HG03342 (cell line): Measurements from ENCODE around the gene TNNC2.
A peak's percentile ranks its signal among the peaks of the same experiment; 100 is the strongest.
"Not testable (repeated sequence)": the region's sequence is repeated elsewhere in the genome, so short reads cannot be mapped to it uniquely, and the experiment has no call there.

Experiments used
- ATAC-seq: cut with Tn5 transposase; IDR thresholded peaks from one replicate; pipeline ENCODE4 v1.9.1; 2021; ENCODE audit warnings: mild to moderate bottlenecking, moderate library complexity; ENCODE audit not compliant: unreplicated experiment

Gene TNNC2

DNA sequence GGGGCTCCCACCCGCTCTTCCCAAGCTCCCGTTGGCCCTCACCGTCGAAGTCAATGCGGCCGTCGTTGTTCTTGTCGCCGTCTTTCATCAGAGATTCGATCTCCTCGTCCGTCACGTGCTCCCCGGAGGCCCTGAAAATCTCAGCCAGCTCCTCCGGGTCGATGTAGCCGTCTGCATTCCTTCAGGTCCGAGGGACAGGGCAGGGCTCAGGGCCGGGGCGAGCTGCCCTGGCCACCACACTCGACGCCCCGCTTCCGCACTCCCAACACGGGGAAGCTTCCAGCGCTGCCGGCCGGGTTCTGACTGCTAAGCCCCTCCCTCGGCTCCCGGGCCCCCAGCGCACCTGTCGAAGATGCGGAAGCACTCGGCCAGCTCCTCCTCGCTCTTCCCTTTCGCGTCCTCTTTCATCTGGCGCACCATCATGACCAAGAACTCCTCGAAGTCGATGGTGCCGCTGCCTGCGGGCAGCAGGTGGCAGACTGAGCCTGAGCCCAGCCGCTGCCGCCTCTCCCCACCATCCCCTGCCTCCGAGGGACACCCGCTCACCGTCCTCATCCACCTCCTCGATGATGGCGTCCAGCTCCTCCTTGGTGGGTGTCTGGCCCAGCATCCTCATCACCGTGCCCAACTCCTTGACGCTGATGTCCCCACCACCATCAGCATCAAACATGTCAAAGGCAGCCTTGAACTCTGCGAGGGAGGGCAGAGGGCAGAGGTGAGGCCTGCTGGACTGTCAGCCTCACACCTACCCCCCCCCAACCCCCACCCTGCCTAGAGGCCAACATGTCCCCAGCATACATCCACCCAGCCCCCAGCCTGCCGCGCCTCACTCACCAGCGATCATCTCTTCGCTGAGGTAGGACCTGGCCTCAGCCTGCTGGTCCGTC is 2.9 kb downstream of the TNNC2 start:
- ATAC-seq = no peak

GRCh38 chr20:45822857-45823256 is 4.3 kb downstream of the TNNC2 start:
- no peak for ATAC-seq

GRCh38 chr20:45821947-45822346 is 5.2 kb downstream of the TNNC2 start:
- ATAC-seq = no peak

DNA sequence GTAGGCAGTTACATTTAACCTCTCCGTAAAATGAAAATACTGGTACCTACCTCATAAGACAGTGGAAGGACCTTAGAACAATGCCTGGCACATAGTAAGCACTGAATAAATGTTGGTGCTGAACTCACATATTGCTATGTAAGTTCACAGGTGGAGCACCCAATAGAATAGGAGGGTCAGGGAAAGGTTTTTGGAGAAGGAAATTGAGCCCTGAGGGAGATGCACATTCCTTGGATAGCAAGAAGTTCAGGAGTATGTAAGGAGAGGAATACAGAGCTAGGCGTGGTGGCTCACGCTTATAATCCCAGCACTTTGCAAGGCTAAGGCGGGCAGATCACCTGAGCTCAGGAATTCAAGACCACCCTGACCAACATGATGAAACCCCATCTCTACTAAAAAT is 7.6 kb downstream of the TNNC2 start:
- ATAC-seq = no peak

DNA sequence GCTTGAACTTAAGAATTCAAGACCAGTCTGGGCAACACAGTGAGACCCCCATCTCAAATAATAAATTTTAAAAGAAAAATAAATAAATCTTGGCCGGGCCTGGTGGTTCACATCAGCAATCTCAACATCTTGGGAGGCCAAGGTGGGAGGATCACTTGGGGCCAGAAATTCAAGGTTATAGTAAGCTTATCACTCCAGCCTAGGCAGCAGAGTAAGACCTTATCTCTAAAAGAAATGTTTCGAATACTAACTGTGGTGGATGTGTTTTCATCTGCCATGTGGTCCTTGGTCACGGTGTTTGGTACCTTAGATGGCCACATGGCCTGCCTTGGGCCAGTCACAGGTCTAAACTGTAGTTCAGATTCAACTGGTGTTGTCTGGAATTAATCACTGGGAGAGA is 8.9 kb downstream of the TNNC2 start:
- no peak for ATAC-seq

DNA sequence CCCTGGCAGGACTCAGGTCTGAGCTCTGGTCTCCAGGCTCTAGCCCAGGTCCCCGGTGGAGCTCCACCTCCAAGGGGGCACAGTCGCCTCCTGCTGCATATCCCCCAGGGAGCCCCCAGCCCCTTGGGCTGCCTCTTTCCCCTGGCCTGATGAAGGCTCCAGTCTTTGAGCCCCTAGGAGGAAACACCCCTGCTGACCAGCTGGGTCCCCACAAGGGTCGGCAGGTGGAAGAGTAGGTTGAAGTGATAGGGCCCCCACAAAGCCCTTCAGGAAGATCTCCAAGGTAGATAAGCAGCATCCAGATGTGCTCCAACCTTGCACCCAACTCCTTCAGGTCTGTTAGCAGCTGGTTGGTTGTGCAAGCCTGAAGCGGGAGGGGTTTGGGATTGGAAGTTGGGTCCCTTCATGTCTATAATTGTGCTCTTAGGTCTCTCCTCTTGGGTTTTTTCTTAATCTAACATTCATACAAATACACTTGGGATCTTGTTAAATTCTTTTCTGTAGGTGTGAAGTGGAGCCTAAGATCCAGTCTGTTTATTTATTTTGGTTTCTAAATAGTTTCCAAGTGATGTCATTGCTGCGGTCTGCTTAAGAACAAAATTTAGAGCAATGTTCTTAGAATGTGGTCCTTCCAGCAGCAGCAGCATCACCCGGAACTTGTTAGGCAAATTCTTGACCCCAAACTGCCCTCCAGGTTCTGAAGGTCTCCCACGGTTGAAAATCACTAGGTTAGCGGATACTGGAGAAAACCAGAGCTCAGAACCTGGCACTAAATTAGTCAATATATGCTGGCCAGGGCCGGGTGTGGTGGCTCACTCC is 9.5 kb downstream of the TNNC2 start:
- no peak for ATAC-seq

DNA sequence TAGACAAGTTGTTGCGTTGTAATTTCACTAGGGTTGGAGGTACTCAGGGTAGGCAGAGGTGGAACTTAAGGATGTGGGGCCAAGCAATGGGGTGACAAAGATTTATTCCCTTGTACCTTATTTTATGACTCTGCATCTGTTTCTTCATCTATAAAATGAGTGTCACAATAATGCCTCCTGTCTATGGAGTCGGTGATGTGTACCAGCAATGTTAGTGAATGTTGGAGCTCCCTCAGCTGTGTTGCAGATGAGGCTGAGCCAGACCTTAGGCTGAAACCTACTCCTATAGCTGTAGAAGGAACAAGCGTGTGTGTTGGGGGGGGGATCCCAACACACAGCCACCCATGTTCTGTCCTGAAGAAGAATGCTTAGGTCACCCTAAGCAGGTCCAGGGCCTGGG is 10.2 kb downstream of the TNNC2 start:
- no peak for ATAC-seq

DNA sequence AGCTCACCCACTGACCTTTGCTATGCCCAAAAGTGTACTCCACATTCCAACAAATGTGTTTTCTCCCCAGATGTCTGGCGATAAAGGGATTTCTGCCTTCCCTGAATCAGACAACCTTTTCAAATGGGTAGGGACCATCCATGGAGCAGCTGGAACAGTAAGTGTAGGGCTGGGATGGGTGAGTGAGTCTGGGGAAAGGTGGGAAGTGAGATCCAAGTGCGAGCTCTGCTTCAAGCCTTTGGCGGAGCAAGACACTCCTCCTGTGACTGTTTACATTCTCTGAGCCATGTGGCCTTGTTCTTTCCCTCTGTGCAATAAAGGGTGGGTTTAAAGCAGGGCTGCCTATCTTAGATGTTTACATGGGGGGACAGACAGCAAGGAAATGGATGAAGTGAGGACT is 12.8 kb downstream of the TNNC2 start:
- ATAC-seq = no peak

- no peak for ATAC-seq
These were observed 13.6 kb downstream of the TNNC2 start for GRCh38 chr20:45813489-45813888.

GRCh38 chr20:45813006-45813340 is 14.1 kb downstream of the TNNC2 start:
- ATAC-seq = peak; percentile 2

DNA sequence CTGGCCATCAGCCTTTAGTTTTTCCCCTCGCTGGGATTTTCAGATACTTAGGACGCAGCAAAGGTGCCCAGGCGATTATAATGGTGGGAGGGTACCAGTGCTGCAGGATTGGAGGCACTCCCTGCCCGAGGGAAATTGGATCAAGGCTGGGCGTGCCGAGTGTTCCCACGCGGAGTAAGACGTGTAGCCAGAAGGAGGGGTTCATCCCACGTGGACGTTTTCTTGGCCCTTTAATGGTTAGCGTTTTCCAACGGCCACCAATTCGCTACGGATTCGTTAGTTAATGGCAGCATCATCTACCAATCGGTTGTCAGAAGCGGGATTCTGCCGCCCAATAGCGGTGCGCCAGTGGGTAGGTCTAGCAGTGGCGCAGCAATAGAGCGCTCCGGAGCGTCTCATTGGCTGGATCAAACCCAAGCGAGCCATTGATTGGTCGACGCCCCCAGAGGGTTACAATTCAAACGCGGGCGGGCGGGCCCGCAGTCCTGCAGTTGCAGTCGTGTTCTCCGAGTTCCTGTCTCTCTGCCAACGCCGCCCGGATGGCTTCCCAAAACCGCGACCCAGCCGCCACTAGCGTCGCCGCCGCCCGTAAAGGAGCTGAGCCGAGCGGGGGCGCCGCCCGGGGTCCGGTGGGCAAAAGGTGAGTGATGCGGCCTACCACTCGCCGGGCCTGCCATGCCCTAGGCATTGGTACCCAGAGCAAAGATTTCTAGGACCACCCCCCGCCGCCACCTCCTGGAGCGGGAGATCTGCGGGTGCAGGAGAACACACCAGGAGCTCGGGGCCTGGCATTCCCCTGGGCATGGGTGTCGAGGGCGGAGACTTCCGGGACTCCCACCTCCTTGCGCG is 14.7 kb downstream of the TNNC2 start, which contains the start of gene UBE2C:
UBE2C (plus strand) TSS at position 488 of the 849 bp plus-strand sequence; CDS start at position 540, 52 bp downstream.
- ATAC-seq = peak; percentile 96

- no peak for ATAC-seq
These were observed 16.7 kb downstream of the TNNC2 start for GRCh38 chr20:45810191-45810970.

DNA sequence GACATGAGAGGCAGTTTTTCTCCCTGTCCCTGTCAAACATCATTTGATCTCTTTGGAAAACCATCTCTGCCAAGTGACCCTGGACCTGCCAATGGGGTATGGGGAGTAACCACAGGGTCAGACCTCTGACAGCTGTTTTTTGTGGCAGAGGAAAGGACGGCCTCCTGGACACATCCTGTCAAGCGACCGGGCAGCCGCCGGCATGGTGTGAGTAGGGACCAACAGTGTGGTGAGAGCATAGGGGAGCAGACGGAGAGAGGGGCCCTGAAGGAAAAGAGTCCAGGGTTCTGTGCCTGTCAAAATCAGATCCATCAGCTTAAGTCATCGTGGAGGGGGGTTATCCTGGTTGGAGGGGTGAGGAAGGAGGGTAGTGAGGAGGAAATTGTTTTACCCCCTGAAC is 25.3 kb downstream of the TNNC2 start:
- ATAC-seq = no peak

DNA sequence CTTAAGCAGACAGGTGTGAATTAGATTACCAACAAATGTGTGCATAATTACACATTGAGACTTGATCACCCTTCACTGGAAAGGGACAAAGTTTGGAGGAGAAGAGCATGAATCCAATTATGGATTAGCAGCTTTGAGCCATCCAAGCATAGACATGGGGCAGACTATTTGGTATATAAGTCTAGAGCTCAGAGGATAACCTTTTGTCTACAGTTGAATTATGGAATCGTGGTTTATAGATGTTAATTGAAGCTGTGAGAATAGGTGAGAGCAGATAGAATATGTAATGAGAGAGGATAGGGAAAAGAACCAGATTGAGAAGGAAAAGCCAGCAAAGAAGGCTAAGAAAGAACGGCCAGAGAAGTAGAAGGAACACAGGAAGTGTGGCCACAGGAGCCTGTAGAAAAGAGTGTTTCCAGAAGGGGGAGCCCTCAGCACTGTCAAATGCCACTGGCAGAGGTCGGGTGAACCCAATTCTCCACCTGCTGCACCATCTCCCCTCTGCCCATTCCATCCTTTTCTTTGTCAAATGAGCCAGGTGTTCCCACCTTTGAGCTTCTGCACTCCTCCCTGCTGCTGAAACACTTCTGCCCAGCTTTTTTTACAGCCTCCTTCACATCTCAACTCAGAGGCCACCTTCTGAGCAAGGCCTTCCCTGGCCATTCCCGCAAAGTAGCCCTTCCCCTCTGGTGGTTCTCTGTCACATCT is 28.0 kb downstream of the TNNC2 start:
- no peak for ATAC-seq

GRCh38 chr20:45797955-45798354 is 29.2 kb downstream of the TNNC2 start:
- ATAC-seq = not testable (repeated sequence)

GRCh38 chr20:45797510-45797909 is 29.6 kb downstream of the TNNC2 start:
- ATAC-seq = not testable (repeated sequence)

DNA sequence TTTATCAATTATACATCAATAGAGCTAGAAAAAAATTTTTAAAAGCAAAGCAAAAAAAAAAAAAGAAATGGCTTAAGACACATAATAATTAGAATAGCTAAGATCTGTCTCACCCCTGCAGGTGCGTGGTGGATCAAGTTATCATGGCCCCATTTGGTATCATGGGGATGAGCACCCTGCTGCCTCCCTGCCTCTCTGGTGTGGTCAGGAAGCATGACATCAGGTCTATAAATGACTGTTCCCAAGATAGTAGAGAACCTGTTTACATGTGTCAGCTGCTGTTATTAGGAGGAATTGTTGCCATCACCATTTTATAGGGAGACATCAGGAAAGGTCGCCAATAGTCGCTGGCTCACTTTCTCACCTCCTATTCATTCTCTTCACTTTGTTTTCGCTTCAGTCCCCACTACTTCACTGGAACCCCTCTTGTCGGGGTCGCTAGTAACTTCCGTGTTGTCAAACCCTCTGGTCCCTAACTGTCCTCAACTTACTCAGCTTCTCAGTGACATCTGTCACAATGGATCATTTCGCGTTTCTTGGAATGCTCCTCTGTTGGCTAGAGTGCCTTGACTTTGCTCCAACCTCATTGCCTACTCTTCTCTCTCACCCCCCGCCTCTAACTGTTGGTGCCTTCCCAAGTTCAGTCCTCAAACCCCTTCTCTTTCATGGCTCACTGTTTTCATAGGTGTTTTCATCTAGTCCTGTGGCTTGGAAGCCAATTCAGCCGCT is 30.6 kb downstream of the TNNC2 start:
- no peak for ATAC-seq

- ATAC-seq = no peak
These were observed 34.6 kb downstream of the TNNC2 start for GRCh38 chr20:45792317-45793118.
